K562 (cell line): ENCODE results near the gene ANKRD65. TPM values are rescaled to one million over a fixed set of nuclear protein-coding genes. Genes with fewer than 3 reads are reported as not detected.
A peak's percentile ranks its signal among the peaks of the same experiment; 100 is the strongest.

Experiments used
- CBFB ChIP-seq: sonication (generic); formaldehyde crosslinking; IDR thresholded peaks from 2 replicates; pipeline ENCODE4 v1.4.0; 2020; ENCODE audit warnings: mild to moderate bottlenecking, missing genetic modification reagents
- CLOCK ChIP-seq: fragments of 250-450 bp; sonication (Bioruptor Pico); IDR thresholded peaks from 2 replicates; pipeline ENCODE4 v1.4.0; 2020; ENCODE audit warnings: mild to moderate bottlenecking, moderate library complexity, borderline replicate concordance
- CREB3L1 ChIP-seq: fragments of 450-650 bp; IDR thresholded peaks from 2 replicates; pipeline ENCODE4 v1.6.1; 2014; ENCODE audit warnings: low read depth, mild to moderate bottlenecking, moderate library complexity, borderline replicate concordance
- DPF2 ChIP-seq: fragments of 450-650 bp; IDR thresholded peaks from 2 replicates; pipeline ENCODE4 v1.6.1; 2016
- KLF6 ChIP-seq: fragments of 250-450 bp; sonication (Bioruptor Pico); IDR thresholded peaks from 2 replicates; pipeline ENCODE4 v1.4.0; 2020; ENCODE audit warnings: mild to moderate bottlenecking, moderate library complexity, borderline replicate concordance
- MTA3 ChIP-seq: fragments of 450-650 bp; formaldehyde crosslinking; IDR thresholded peaks from 2 replicates; pipeline ENCODE4 v1.6.1; 2017; ENCODE audit warnings: mild to moderate bottlenecking, borderline replicate concordance
- PTRF ChIP-seq: fragments of 450-650 bp; IDR thresholded peaks from 2 replicates; pipeline ENCODE4 v1.6.1; 2016; ENCODE audit warnings: mild to moderate bottlenecking, missing genetic modification characterization, missing compliant biosample characterization
- RBM25 ChIP-seq: fragments of 200-400 bp; formaldehyde crosslinking; IDR thresholded peaks from 2 replicates; pipeline ENCODE4 v1.6.1; 2018; ENCODE audit warnings: low read length, low read depth, moderate library complexity; ENCODE audit not compliant: severe bottlenecking
- SRF ChIP-seq, 2 experiments: fragments of 250-450, 450-650 bp in 1 of 2; sonication (Bioruptor Pico) in 1 of 2; sonication (generic) in 1 of 2; formaldehyde crosslinking; IDR thresholded peaks; 2 replicates each; pipeline versions ENCODE4 v1.5.0 to v1.5.1; 2020 to 2022; ENCODE audit warnings: mild to moderate bottlenecking in 1 of 2, missing genetic modification reagents in 1 of 2
- TCF7 ChIP-seq: sonication (generic); IDR thresholded peaks from 2 replicates; pipeline ENCODE4 v1.6.1; 2016; ENCODE audit warnings: antibody characterized with exemption, borderline replicate concordance
- TFAM ChIP-seq: fragments of 250-450 bp; sonication (Bioruptor Pico); conservative IDR thresholded peaks from 2 replicates; pipeline ENCODE4 v1.5.0; 2021; ENCODE audit warnings: mild to moderate bottlenecking, moderate library complexity
- TFE3 ChIP-seq: fragments of 450-650 bp; formaldehyde crosslinking; IDR thresholded peaks from 2 replicates; pipeline ENCODE4 v1.4.0; 2020; ENCODE audit warnings: mild to moderate bottlenecking, mixed read lengths
- ZBTB2 ChIP-seq: fragments of 450-650 bp; IDR thresholded peaks from 2 replicates; pipeline ENCODE4 v1.6.1; 2016; ENCODE audit warnings: antibody characterized with exemption
- ZFX ChIP-seq: sonication (generic); formaldehyde crosslinking; IDR thresholded peaks from 2 replicates; pipeline ENCODE4 v1.8.0; 2022; ENCODE audit warnings: mild to moderate bottlenecking, missing genetic modification reagents, moderate library complexity
- ZNF140 ChIP-seq: fragments of 250-450 bp; sonication (Bioruptor Pico); IDR thresholded peaks from 2 replicates; pipeline ENCODE4 v1.8.0; 2021; ENCODE audit warnings: moderate library complexity, mild to moderate bottlenecking, inconsistent platforms
- ZNF239 ChIP-seq: fragments of 250-450 bp; sonication (Bioruptor Pico); IDR thresholded peaks from 2 replicates; pipeline ENCODE4 v1.4.0; 2020; ENCODE audit warnings: mild to moderate bottlenecking
- ZNF282 ChIP-seq: sonication (generic); formaldehyde crosslinking; IDR thresholded peaks from 2 replicates; pipeline ENCODE4 v1.8.1; 2023; ENCODE audit warnings: missing genetic modification reagents
- polyA plus RNA-seq, 8 experiments: library from polyadenylated mRNA; depleted of rRNA in 4 of 8; stranded (reverse) in 5 of 8; unstranded in 3 of 8; fragments of >200 nt; fragmentation: Nextera tagmentation in 2 of 8; fragmentation: Illumina TruSeq in 1 of 8; extraction: Ambion mirVana in 2 of 8; extraction: Trizol in 1 of 8; gene quantifications; 2 replicates each; pipeline versions ENCODE4 v1.2.1 to v1.2.3, GENCODE V29; 2011 to 2014; ENCODE audit warnings: inconsistent platforms in 1 of 8, missing spikeins in 1 of 8
- total RNA-seq, 7 experiments: library from RNA; depleted of rRNA in 6 of 7; stranded (reverse); fragments of >200 nt in 6 of 7; fragmentation: Illumina TruSeq in 2 of 7; extraction: Trizol in 2 of 7; gene quantifications; 2 replicates each; pipeline versions ENCODE4 v1.2.1 to v1.2.3, GENCODE V29; 2011 to 2021; ENCODE audit warnings: low replicate concordance in 1 of 7
- TF ChIP-seq, protein P1 (sequence below), 3 experiments: IDR thresholded peaks in 2 of 3; conservative IDR thresholded peaks in 1 of 3; 2 replicates each; pipeline ENCODE4 v1.5.1; 2011 to 2012; ENCODE audit warnings: low read length in 3 of 3, mild to moderate bottlenecking in 3 of 3, control low read depth in 2 of 3, improper control_type of control experiment in 1 of 3, inconsistent platforms in 1 of 3, low read depth in 1 of 3, mixed read lengths in 1 of 3, moderate library complexity in 1 of 3; ENCODE audit not compliant: insufficient read depth in 2 of 3

ANKRD65 gene
- total and polyA plus RNA-seq, 9 of the 15 experiments (the other 6 are each of a cell fraction or from before 2014, with no cell fraction given) = not detected

DNA sequence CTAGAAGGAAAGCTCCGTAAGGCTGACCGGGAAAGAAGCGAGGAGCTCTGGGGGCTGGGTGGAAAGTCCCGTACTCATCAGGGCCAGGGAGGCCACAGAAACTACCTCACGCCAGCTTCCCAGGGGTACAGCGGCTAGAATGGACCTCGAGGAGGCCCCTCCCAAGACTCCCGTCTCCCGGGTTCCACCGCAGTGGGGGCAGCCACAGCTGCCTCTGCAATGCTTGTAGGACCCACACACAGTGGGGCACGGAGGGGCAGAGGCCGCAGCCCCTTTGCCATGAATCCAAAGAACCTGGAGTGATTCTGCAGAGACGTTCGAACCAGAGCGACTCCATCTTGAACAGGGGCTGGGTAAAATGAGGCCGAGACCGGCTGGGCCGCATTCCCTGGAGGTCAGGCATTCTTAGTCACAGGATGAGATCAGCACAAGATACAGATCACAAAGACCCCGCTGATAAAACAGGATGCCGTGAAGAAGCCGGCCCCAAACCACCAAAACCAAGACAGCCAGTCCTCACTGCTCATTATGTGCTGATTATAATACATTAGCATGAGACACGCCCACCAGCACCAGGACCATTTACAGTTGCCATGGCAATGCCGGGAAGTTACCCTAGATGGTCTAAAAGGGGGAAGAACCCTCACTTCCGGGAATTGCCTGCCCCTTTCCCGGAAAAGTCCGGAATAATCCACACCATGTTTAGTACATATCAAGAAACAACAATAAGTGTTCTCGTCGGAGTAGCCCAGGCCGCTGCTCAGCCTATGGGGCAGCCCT is 1.6 kb upstream of the ANKRD65 start (continued):
- TF ChIP-seq TFE3 (CRISPR knock-in tag) (no peak), MTA3 (no peak), ZBTB2 (no peak), ZFX (no peak), CBFB (CRISPR knock-in tag) (no peak), CREB3L1 (no peak), ZNF140 (no peak), DPF2 (no peak), PTRF (peak; percentile 84), RBM25 (no peak), TFAM (no peak), ZNF239 (CRISPR knock-in tag) (peak; percentile 50), TCF7 (no peak), KLF6 (CRISPR knock-in tag) (peak; percentile 92; the same call in 1 of the 2 replicates), SRF (CRISPR knock-in tag; IDR thresholded peaks at IDR 0.05) (peak in 1 of 2 experiments; percentile 89; a peak in 2 of 4 replicates), CLOCK (CRISPR knock-in tag) (no peak), ZNF282 (CRISPR knock-in tag) (no peak)
- TF ChIP-seq, protein P1, sequence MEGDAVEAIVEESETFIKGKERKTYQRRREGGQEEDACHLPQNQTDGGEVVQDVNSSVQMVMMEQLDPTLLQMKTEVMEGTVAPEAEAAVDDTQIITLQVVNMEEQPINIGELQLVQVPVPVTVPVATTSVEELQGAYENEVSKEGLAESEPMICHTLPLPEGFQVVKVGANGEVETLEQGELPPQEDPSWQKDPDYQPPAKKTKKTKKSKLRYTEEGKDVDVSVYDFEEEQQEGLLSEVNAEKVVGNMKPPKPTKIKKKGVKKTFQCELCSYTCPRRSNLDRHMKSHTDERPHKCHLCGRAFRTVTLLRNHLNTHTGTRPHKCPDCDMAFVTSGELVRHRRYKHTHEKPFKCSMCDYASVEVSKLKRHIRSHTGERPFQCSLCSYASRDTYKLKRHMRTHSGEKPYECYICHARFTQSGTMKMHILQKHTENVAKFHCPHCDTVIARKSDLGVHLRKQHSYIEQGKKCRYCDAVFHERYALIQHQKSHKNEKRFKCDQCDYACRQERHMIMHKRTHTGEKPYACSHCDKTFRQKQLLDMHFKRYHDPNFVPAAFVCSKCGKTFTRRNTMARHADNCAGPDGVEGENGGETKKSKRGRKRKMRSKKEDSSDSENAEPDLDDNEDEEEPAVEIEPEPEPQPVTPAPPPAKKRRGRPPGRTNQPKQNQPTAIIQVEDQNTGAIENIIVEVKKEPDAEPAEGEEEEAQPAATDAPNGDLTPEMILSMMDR (IDR thresholded peaks at IDR 0.05 in 2 of 3, conservative IDR thresholded peaks at IDR 0.05 in 1 of 3; ENCODE audit: insufficient read depth in 2 of 3, low read depth in 1 of 3, low read length in 3 of 3) = no peak
